GM18499 (cell line): ENCODE data around the gene EPAS1.

ENCODE experiments used
- ATAC-seq: cut with Tn5 transposase; IDR thresholded peaks from one replicate; pipeline ENCODE4 v1.9.1; 2021; ENCODE audit warnings: moderate number of reproducible peaks; ENCODE audit not compliant: insufficient read depth, unreplicated experiment

The EPAS1 gene

GRCh38 chr2:46336283-46336959, 39.2 kb downstream of the EPAS1 start:
- ATAC-seq = no peak

DNA sequence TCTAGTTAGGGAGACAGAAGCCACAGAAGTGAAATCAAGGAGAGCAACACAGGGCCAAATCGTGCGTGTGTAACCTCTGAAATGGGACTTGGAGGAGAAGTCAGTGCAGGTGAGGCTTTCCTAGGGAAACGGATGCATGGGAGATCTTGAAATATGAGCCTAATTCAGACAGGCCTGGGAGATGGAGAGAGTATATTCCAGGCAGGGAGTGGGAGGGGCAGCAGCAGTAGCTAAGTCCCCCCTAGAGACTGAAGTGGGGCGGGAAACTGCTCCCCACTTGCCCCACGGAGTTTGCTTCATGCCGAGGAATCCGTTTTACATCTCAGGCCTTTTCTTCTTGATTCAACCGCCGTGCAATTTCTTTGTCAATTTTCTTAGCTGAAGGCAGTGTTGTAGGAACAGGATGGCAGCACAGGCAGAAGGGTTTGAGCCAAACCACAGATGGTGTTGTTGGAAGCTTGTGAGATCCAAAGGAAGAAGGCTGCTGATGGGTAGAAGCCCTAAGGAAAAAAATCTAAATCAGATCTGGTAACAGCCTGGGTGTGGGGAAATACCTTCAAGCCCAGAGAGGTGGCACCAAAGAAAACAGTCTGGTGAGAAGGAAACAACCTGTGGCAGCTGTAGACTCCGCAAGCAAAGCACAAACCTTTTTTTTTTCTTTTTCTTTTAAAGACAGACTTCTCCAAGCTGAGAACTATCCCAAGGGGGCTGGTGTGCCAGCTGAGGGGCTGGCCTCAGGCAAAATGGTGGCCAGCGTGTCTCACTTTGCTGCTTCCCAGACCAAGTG, 40.2 kb downstream of the EPAS1 start:
- no peak for ATAC-seq

- no peak for ATAC-seq
Observed at GRCh38 chr2:46338674-46339073, 41.5 kb downstream of the EPAS1 start.

DNA sequence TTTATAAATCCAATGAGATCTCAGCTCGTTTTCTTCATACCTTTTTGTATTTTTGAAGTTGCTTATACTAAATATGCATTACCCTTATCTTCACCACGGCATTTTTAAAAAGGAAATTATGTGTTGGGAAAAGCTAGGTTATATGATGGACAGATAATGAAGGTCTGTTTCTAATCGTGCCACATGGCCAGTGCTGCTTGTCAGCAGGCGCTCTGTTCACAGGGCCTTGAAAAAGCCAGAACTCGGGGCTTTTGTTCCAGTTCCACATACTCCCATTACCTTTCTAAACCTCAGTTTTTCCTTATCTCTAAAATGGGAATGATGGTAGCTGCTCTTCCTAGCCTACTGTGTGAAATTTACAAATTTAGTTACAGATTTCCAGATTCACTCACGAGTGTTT, 42.0 kb downstream of the EPAS1 start:
- ATAC-seq = no peak

- no peak for ATAC-seq
Observed at GRCh38 chr2:46339676-46340459, 42.7 kb downstream of the EPAS1 start.

DNA sequence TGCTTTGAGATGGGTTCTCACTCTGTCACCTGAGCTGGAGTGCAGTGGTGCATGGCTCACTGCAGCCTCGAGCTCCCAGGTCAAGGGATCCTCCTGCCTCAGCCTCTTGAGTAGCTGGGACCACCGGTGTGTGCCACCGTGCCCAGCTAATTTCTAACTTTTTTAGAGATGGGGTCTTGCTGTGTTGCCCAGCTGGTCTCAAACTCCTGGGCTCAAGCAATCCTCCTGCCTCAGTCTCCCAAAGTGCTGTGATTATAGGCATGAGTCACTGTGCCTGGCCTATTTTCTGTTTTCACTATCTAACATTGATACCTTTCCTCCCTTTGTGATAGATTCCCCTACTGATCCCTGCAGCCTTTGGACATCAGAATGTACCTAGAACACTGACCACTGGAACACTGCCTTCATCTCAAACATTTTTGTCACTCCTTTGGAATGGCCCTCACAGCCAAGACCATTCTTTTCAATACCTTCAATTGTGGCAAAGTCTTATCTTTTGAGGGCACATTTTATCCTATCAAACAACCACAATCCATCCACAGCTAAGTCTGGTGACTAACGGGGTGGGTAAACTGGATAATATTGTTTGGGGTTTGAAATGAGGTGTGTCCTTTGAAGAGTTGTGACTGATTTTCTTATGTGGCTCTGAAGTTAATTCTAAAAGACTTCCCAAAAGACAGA, 43.7 kb downstream of the EPAS1 start:
- ATAC-seq = no peak

GRCh38 chr2:46342566-46343315, 45.5 kb downstream of the EPAS1 start:
- no peak for ATAC-seq

DNA sequence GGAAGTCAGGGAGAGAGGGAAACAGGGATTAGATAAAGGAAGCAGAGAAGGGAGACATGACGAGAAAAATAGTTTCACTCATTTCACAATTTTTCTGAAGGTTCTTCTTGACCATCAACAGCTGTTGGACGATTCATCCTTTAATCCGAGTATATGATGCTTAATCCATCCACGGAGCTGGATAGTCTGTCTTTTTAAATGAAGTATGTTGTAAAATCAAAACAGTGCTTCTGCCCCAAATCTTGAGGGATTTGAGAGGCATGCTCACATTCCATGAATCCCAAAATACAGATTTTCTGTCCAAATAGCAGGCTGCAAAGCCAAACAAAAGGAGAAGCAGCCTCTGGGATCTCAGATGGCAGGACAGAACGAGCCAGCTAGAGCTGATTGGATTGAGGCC, 47.5 kb downstream of the EPAS1 start:
- ATAC-seq = no peak

DNA sequence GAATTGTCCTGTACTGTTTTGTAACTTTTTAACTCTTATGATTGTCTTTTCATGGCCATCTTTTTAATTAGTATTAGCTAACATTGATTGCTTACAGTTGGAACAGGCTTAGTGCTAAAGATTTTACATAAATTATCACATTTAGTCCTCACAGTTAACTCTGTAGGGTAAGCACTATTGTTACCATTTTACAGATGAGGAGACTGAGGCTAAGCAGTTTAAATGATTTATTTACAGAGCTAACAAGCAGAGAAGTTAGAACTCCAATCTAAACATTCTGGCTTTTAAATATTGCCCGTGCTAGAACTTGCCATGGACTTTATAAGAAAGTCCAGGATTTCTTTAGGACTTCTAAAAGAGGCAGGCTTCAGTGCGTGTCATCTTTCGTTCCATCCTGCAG, 48.6 kb downstream of the EPAS1 start:
- ATAC-seq = no peak

DNA sequence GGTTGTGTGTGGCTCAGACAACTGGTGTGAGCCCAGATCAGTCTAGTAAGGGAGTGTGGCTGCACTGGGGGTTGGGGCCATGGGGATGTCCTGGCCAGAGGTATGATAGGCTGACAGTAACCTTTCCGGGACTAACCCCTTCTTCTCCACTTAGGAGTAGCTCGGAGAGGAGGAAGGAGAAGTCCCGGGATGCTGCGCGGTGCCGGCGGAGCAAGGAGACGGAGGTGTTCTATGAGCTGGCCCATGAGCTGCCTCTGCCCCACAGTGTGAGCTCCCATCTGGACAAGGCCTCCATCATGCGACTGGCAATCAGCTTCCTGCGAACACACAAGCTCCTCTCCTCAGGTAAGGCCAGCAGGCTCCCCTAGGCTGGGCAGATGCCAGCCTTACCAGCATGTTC, 49.5 kb downstream of the EPAS1 start:
- no peak for ATAC-seq

DNA sequence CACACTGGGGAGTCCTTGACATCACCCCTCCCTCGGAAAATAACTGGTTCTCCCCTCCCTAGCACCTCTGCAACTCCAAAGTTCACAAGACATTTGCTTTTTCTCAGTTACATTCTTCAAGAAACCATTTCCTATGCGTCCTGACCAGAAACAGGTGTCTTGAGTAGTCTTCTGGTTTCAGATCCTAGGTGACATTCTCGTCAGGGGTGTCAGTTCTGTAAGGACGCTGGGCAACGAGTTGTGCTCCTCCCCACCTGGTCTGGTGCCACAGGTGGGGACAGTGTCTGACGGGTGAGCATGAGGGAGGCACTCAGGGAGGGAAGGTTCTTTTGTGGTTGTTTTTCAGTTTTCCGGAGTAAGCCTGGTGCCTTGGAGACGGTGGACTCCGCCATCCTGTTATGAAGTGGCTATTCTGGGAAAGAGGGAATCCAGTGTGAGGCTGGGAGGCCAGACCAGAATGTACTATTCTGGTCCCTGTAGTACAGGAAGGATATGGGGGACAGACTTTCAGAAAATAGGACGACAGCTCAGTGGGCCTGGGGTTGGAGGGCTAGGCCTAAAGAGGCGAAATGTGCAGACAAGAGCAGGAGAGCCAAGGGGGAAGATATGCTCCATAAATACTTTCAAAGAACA, 50.6 kb downstream of the EPAS1 start:
- no peak for ATAC-seq

DNA sequence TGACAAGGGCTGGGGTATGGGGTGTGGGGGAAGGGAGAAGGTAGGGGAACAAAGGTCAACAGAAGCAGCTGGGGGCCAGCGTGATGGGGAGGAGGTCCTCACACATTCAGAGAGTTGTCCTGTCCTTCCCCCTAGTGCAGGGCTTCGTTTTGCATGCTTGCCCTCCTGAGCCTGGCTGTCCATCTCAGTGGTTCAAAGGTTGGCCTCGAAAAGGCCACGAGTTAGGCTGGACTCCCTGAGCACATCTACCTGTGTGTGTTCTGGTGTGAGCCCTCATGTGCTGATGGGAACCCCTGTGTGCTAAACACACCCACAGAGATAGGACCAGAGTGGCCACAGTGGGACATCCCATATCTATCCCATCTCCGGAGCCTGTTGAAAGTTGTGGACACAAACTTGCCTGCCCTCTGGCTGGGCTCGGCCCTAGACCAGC, 51.9 kb downstream of the EPAS1 start:
- no peak for ATAC-seq

- ATAC-seq = no peak
Observed at GRCh38 chr2:46350029-46350689, 53.0 kb downstream of the EPAS1 start.

DNA sequence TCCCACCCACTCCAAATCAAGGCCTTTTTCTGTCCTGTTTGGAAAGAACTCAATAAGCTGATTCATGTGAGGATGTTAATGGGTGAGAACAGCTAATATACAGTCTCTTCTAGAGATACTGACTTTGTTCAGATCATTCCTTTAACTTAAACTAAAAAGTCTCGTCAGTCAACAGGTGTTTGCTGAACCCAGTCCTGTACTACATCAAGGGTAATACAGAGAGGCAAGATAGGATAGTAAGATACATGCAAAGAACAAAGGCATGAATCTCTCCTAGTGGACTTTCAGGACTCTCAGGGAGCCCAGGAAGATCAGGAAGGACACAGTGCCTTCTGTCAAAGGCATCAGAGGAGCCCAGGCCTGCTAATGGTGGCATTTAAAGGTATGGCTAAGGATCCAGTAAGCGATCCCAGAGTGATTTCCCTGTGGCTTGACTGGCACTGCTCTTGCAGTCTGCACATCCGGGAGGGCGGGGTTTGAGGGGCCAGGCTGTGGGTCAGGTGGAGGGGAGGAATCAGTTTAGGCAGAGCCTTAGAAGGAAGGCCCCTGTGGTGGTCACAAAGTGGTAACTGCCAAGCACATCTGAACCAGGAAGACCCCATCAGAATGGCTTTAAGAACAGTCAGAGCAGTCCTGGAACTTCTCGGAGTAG, 54.0 kb downstream of the EPAS1 start:
- ATAC-seq = no peak

- no peak for ATAC-seq
Observed at GRCh38 chr2:46351750-46352138, 54.5 kb downstream of the EPAS1 start.

DNA sequence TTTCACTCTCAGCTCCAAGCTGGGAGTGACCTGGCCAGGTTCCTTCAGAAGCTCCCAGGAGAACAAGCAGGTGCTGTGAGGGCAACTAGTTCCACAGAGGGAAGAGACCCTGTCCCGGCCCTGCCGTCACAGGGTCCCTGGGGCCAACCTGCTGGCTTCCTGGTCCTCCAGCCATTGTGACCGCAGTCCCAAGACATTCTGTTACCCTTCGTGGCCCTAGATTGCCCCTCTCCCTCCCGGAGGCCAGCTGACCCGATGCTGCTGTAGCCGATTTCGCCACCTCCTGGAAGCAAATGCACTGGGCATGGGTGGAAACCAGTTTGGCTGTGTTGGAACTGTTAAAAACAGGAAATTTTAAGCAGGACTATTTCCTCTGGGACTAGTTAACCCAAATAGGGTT, 55.4 kb downstream of the EPAS1 start:
- no peak for ATAC-seq

DNA sequence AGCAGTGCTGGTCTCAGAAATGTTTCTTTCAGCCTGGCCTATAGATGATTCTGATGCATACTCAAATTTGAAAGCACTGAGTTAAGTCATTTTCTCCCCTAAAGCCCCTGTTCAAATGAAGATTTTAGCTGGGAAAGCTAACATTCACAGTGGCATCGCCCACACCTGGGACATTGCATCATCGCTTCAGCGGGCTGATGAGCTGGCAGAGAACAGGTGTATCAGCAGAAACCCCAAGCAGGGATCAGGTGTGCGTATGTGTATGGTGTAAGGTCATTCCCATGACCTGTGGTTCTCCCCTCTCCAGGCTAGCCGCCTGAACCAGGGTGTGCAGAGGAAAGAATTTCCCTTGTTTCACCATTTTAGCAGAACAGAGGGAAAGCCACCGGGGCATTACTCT, 56.3 kb downstream of the EPAS1 start:
- no peak for ATAC-seq

DNA sequence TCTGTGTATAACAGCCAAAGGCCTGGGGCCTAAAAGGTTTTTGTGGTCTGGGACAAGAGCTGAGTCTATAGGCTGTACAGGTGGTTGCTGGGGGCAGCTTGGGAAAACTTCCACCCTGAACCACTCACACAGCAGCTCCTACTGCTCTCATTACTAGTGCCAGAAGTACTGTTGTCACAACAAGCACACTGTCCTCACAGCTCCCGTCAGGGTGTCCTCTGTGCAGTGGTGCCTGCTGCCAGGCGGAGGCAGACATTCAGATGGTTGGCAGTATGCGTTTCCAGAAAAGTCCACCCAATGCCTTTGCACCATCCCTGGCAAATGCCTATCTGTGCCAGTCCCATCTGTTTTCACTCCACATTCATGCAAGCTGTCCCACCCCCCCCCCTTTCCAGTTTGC, 58.5 kb downstream of the EPAS1 start:
- ATAC-seq = no peak

- no peak for ATAC-seq
Observed at GRCh38 chr2:46356991-46357390, 59.8 kb downstream of the EPAS1 start.
